HL-60 (cell line): ENCODE data around the gene LIPG.

ENCODE experiments used
- DNase-seq, 2 experiments: peaks; one replicate each; pipeline ENCODE4 v3.0.0-alpha.2; 2010 to 2020; ENCODE audit warnings: low read depth in 1 of 2, low spot score in 1 of 2
- H3K27ac ChIP-seq: fragments of 250-450 bp; sonication (Bioruptor Pico); replicated peaks from 2 replicates; pipeline ENCODE4 v1.5.1; 2020; ENCODE audit warnings: mild to moderate bottlenecking, moderate library complexity
- H3K27me3 ChIP-seq: fragments of 250-450 bp; sonication (Bioruptor Pico); 2 replicates; pipeline ENCODE4 v1.5.1; 2021; ENCODE audit warnings: mild to moderate bottlenecking, moderate library complexity; ENCODE audit not compliant: insufficient read depth, poor library complexity, severe bottlenecking
- H3K4me3 ChIP-seq: replicated peaks from 2 replicates; pipeline ENCODE4 v1.5.1; 2011; ENCODE audit warnings: mild to moderate bottlenecking, control low read depth, low read length; ENCODE audit not compliant: insufficient read depth
- CTCF ChIP-seq: IDR thresholded peaks from one replicate; pipeline ENCODE4 v1.5.1; 2011; ENCODE audit warnings: low read length, control low read depth, inconsistent platforms; ENCODE audit not compliant: insufficient read depth
- GABPA ChIP-seq: IDR thresholded peaks from 2 replicates; pipeline ENCODE4 v1.6.1; 2012; ENCODE audit warnings: low read depth
- POLR2AphosphoS5 ChIP-seq: IDR thresholded peaks from 2 replicates; pipeline ENCODE4 v1.6.1; 2012; ENCODE audit warnings: low read depth
- SPI1 ChIP-seq: IDR thresholded peaks from 2 replicates; pipeline ENCODE4 v1.6.1; 2012; ENCODE audit warnings: low read depth, mild to moderate bottlenecking, borderline replicate concordance
- TF ChIP-seq, protein P1 (sequence below): IDR thresholded peaks from 2 replicates; pipeline ENCODE4 v1.6.1; 2012; ENCODE audit warnings: low read depth; ENCODE audit not compliant: insufficient replicate concordance

LIPG gene

GRCh38 chr18:49560624-49561288, 1.1 kb upstream of the LIPG start:
- peaks cover 66% of the 10 kb centered on the region for H3K27me3 ChIP-seq
- no peak overlapping the region for H3K4me3 ChIP-seq

DNA sequence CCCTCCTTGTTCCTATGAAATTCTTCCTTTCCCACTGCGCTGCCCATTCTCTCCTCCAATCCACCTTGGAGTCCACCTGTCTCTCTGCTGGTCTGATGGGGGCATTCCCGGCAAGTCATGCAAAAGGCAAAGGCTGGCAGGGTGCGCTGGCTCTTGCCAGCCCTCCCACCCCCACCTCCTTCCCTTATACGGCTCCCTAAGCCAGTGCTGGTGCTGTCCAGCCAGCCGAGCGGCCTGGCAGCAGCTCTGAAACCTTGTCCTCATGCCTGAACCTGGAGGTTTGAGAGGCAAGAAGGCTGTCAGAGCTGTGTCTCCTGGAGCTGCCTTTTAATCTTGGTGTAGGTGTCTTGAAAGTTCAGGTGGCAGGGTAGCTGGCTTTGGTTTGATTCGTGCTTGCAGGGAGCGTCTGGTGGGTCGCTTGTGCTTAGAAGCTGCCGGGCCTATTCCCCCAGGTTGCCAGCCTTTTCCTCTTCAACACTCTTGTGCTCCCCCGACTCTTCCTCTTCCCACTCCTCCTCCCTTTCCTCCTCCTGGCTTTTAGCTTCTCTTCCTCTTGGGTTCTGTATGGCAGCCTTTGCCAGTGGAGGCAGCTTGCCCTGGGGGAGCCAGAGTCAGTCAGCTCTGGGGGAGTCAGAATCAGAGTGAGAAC, 748 bp downstream of the LIPG start:
- Histone ChIP-seq H3K27ac (no peak overlapping the region), H3K27me3 (peaks cover 71% of the 10 kb centered on the region), H3K4me3 (no peak overlapping the region)
- DNase-seq: no peak
- TF ChIP-seq, protein P1, sequence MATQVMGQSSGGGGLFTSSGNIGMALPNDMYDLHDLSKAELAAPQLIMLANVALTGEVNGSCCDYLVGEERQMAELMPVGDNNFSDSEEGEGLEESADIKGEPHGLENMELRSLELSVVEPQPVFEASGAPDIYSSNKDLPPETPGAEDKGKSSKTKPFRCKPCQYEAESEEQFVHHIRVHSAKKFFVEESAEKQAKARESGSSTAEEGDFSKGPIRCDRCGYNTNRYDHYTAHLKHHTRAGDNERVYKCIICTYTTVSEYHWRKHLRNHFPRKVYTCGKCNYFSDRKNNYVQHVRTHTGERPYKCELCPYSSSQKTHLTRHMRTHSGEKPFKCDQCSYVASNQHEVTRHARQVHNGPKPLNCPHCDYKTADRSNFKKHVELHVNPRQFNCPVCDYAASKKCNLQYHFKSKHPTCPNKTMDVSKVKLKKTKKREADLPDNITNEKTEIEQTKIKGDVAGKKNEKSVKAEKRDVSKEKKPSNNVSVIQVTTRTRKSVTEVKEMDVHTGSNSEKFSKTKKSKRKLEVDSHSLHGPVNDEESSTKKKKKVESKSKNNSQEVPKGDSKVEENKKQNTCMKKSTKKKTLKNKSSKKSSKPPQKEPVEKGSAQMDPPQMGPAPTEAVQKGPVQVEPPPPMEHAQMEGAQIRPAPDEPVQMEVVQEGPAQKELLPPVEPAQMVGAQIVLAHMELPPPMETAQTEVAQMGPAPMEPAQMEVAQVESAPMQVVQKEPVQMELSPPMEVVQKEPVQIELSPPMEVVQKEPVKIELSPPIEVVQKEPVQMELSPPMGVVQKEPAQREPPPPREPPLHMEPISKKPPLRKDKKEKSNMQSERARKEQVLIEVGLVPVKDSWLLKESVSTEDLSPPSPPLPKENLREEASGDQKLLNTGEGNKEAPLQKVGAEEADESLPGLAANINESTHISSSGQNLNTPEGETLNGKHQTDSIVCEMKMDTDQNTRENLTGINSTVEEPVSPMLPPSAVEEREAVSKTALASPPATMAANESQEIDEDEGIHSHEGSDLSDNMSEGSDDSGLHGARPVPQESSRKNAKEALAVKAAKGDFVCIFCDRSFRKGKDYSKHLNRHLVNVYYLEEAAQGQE: no peak
- TF ChIP-seq CTCF: no peak
- no peak for TF ChIP-seq POLR2AphosphoS5
- TF ChIP-seq SPI1: no peak
- no peak for TF ChIP-seq GABPA

More at GRCh38 chr18:49560624-49561288, 1.1 kb upstream of the LIPG start:
- DNase-seq: no peak
- H3K27ac ChIP-seq: no peak overlapping the region
- TF ChIP-seq, protein P1: no peak
- TF ChIP-seq SPI1 (no peak), CTCF (no peak), POLR2AphosphoS5 (no peak), GABPA (no peak)

- Histone ChIP-seq H3K27me3 (peaks cover 68% of the 10 kb centered on the region), H3K4me3 (no peak overlapping the region), H3K27ac (no peak overlapping the region)
- no peak for DNase-seq
- TF ChIP-seq POLR2AphosphoS5 (no peak), CTCF (no peak), SPI1 (no peak), GABPA (no peak)
- TF ChIP-seq, protein P1: no peak
Measured at GRCh38 chr18:49563130-49563540, 1.3 kb downstream of the LIPG start.
